Astrocyte (in vitro differentiated cells and primary cell): ENCODE results near the gene MYL6B. TPM values are rescaled to one million over a fixed set of nuclear protein-coding genes. Genes with fewer than 3 reads are reported as not detected.

Experiments
- DNase-seq: peaks from one replicate; pipeline ENCODE4 v3.0.0-alpha.2; 2010; ENCODE audit warnings: low read depth
- FAIRE-seq: peaks from 2 replicates; lab custom pipeline; 2011; peaks lifted over from hg19 to GRCh38; lab: Jason Lieb, UNC
- H2AFZ ChIP-seq: 2 replicates; pipeline ENCODE4 v1.6.0; 2012; ENCODE audit warnings: low read depth, low read length, inconsistent platforms
- H3K27ac ChIP-seq: 2 replicates; pipeline ENCODE4 v1.5.1; 2011; ENCODE audit warnings: low read depth, low read length, inconsistent platforms
- H3K27me3 ChIP-seq: 2 replicates; pipeline ENCODE4 v1.6.0; 2011; ENCODE audit warnings: low read length, inconsistent platforms; ENCODE audit not compliant: insufficient read depth
- H3K36me3 ChIP-seq: 2 replicates; pipeline ENCODE4 v1.5.1; 2011; ENCODE audit warnings: low read length, inconsistent platforms; ENCODE audit not compliant: insufficient read depth
- H3K4me1 ChIP-seq: 2 replicates; pipeline ENCODE4 v1.5.1; 2011; ENCODE audit warnings: low read length, inconsistent platforms; ENCODE audit not compliant: insufficient read depth
- H3K4me2 ChIP-seq: 2 replicates; pipeline ENCODE4 v1.6.0; 2012; ENCODE audit warnings: low read length, inconsistent platforms
- H3K4me3 ChIP-seq: 2 replicates; pipeline ENCODE4 v1.5.1; 2011; ENCODE audit warnings: low read depth, mild to moderate bottlenecking, low read length, inconsistent platforms; ENCODE audit not compliant: insufficient read depth
- H3K79me2 ChIP-seq: 2 replicates; pipeline ENCODE4 v1.6.0; 2012; ENCODE audit warnings: mild to moderate bottlenecking, low read length, inconsistent platforms; ENCODE audit not compliant: insufficient read depth
- H3K9ac ChIP-seq: 2 replicates; pipeline ENCODE4 v1.6.0; 2012; ENCODE audit warnings: mild to moderate bottlenecking, low read length, inconsistent platforms
- H3K9me3 ChIP-seq: 2 replicates; pipeline ENCODE4 v1.5.1; 2012; ENCODE audit warnings: low read depth, mild to moderate bottlenecking, low read length, inconsistent platforms; ENCODE audit not compliant: insufficient read depth
- H4K20me1 ChIP-seq: 2 replicates; pipeline ENCODE4 v1.6.0; 2012; ENCODE audit warnings: low read length, inconsistent platforms; ENCODE audit not compliant: insufficient read depth
- H3K27ac Mint-ChIP-seq: one replicate; pipeline ENCODE4 v1.8.0; 2021; ENCODE audit warnings: mild to moderate bottlenecking, mixed read lengths; ENCODE audit not compliant: unreplicated experiment
- H3K27me3 Mint-ChIP-seq: one replicate; pipeline ENCODE4 v1.8.0; 2021; ENCODE audit warnings: low read depth, mixed read lengths; ENCODE audit not compliant: unreplicated experiment
- H3K36me3 Mint-ChIP-seq: one replicate; pipeline ENCODE4 v1.8.0; 2021; ENCODE audit warnings: low read depth, mixed read lengths; ENCODE audit not compliant: unreplicated experiment
- H3K4me1 Mint-ChIP-seq: one replicate; pipeline ENCODE4 v1.8.0; 2021; ENCODE audit warnings: low read depth, mixed read lengths; ENCODE audit not compliant: unreplicated experiment
- H3K4me3 Mint-ChIP-seq: one replicate; pipeline ENCODE4 v1.8.0; 2021; ENCODE audit warnings: mild to moderate bottlenecking, moderate library complexity, mixed read lengths; ENCODE audit not compliant: unreplicated experiment
- H3K9me3 Mint-ChIP-seq: one replicate; pipeline ENCODE4 v1.8.0; 2021; ENCODE audit warnings: mild to moderate bottlenecking, mixed read lengths; ENCODE audit not compliant: unreplicated experiment
- CTCF ChIP-seq: IDR thresholded peaks from 2 replicates; pipeline ENCODE4 v1.5.1; 2011; ENCODE audit warnings: low read depth, mild to moderate bottlenecking, inconsistent platforms, low read length, moderate library complexity; ENCODE audit not compliant: insufficient read depth
- EZH2 ChIP-seq: IDR thresholded peaks from 2 replicates; pipeline ENCODE4 v1.6.1; 2012; ENCODE audit warnings: mild to moderate bottlenecking, low read length, inconsistent platforms; ENCODE audit not compliant: insufficient read depth
- total RNA-seq: library from RNA; stranded (reverse); gene quantifications from 2 replicates; pipeline ENCODE4 v1.2.1, GENCODE V29; 2021

MYL6B gene
- total RNA-seq, 1 donor from 2014 or later: 118 TPM

GRCh38 chr12:56134897-56135296, 17.5 kb upstream of the MYL6B start:
- Histone ChIP-seq H3K27ac (no peak overlapping the region), H3K9ac (no peak overlapping the region), H3K4me1 (no peaks in the 10 kb centered on the region), H3K36me3 (peaks cover 46% of the 10 kb centered on the region), H3K79me2 (peaks cover 23% of the 10 kb centered on the region), H3K4me3 (no peak overlapping the region), H3K27me3 (no peaks in the 10 kb centered on the region), H4K20me1 (peaks cover 19% of the 10 kb centered on the region), H2AFZ (no peak overlapping the region), H3K9me3 (no peaks in the 10 kb centered on the region), H3K4me2 (no peak overlapping the region)
- H3K36me3 Mint-ChIP-seq: peaks cover 49% of the 10 kb centered on the region
- H3K27ac Mint-ChIP-seq: no peak overlapping the region
- DNase-seq: no peak
- no peak for FAIRE-seq
- H3K4me3 Mint-ChIP-seq: no peak overlapping the region
- no peaks in the 10 kb centered on the region for H3K9me3 Mint-ChIP-seq
- peaks cover 7% of the 10 kb centered on the region for H3K4me1 Mint-ChIP-seq
- H3K27me3 Mint-ChIP-seq: no peaks in the 10 kb centered on the region
- TF ChIP-seq EZH2 (no peak), CTCF (no peak)

DNA sequence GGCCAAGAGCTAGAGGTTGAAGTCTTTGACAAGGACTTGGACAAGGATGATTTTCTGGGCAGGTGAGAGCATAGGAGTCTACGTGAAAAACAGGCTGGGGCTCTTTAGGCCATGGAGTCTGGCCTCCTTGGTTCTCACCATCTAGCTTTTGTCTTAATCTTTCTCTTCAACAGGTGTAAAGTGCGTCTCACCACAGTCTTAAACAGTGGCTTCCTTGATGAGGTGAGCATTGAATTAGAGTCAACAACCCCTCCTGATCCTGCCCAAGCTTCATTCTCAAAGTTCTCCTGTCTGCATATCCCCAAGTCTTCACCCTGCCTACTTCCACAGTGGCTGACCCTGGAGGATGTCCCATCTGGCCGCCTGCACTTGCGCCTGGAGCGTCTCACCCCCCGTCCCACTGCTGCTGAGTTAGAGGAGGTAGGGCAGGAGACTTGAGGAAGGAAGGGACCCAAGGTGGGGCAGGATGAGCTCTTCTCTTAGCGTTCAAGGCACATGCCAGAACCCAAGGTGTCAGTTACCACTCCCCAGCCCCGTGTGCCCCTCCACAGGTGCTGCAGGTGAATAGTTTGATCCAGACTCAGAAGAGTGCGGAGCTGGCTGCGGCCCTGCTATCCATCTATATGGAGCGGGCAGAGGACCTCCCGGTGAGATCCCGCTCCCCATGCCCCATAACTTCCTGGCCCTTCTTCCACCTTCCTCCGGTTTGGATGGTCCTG, 14.4 kb upstream of the MYL6B start:
- H3K27ac ChIP-seq: no peak overlapping the region
- no peak overlapping the region for H3K4me3 ChIP-seq
- H3K9ac ChIP-seq: no peak overlapping the region
- DNase-seq: no peak
- H3K36me3 Mint-ChIP-seq: peaks cover 59% of the 10 kb centered on the region
- no peak for TF ChIP-seq EZH2
- TF ChIP-seq CTCF: no peak
- no peaks in the 10 kb centered on the region for H3K27me3 Mint-ChIP-seq
- H3K9me3 ChIP-seq: no peaks in the 10 kb centered on the region
- no peaks in the 10 kb centered on the region for H3K4me1 Mint-ChIP-seq
- H3K36me3 ChIP-seq: peaks cover 53% of the 10 kb centered on the region
- H3K9me3 Mint-ChIP-seq: peaks cover 4% of the 10 kb centered on the region
- no peaks in the 10 kb centered on the region for H3K4me1 ChIP-seq
- H4K20me1 ChIP-seq: no peaks in the 10 kb centered on the region
- H3K27me3 ChIP-seq: no peaks in the 10 kb centered on the region
- no peak overlapping the region for H3K4me3 Mint-ChIP-seq
- H2AFZ ChIP-seq: no peak overlapping the region
- H3K4me2 ChIP-seq: no peak overlapping the region
- H3K79me2 ChIP-seq: no peaks in the 10 kb centered on the region
- no peak for FAIRE-seq
- H3K27ac Mint-ChIP-seq: no peak overlapping the region

DNA sequence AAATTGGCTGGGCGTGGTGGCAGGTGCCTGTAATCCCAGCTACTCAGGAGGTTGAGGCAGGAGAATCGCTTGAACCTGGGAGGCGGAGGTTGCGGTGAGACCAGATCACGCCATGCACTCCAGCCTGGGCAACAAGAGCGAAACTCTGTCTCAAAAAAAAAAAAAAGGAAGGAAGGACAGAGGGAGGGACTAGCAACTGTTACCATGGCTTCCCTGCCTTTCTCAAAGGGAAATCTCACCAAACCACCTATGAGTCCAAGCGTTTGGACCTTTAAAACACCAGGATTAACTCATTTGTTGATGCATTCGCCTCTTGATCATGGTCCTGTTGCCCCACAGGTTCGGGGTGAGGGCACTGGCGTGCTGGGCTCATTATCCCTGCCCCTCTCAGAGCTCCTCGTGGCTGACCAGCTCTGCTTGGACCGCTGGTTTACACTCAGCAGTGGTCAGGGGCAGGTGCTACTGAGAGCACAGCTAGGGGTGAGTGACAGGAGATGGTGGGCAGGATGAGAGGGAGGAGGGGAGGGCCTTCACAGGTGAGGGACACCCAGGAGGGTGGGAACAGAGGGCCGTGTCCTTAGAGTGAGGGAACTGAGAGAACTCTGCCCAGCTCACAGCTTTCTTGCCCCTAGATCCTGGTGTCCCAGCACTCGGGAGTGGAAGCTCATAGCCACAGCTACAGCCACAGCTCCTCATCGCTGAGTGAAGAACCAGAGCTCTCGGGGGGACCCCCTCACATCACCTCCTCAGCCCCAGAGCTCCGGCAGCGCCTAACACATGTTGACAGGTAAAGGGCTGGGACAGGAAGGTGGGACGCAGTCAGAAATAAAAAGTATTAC, 10.2 kb upstream of the MYL6B start:
- H3K4me1 ChIP-seq: no peaks in the 10 kb centered on the region
- no peaks in the 10 kb centered on the region for H3K79me2 ChIP-seq
- H3K36me3 ChIP-seq: peaks cover 54% of the 10 kb centered on the region
- no peak overlapping the region for H3K27ac ChIP-seq
- DNase-seq (no peak), FAIRE-seq (no peak)
- H2AFZ ChIP-seq: no peak overlapping the region
- H3K4me2 ChIP-seq: no peak overlapping the region
- Mint-ChIP-seq H3K36me3 (peaks cover 57% of the 10 kb centered on the region), H3K9me3 (peaks cover 4% of the 10 kb centered on the region), H3K4me3 (no peak overlapping the region), H3K27ac (no peak overlapping the region), H3K27me3 (no peaks in the 10 kb centered on the region), H3K4me1 (peaks cover 5% of the 10 kb centered on the region)
- TF ChIP-seq EZH2 (no peak), CTCF (no peak)
- no peaks in the 10 kb centered on the region for H3K9me3 ChIP-seq
- no peaks in the 10 kb centered on the region for H3K27me3 ChIP-seq
- H3K9ac ChIP-seq: no peak overlapping the region
- no peak overlapping the region for H3K4me3 ChIP-seq
- no peaks in the 10 kb centered on the region for H4K20me1 ChIP-seq
